Loucy (cell line): ENCODE results near the gene NDUFAF8.

Experiments
- H2AFZ ChIP-seq: fragments of 200-600 bp; sonication (generic); 2 replicates; pipeline ENCODE4 v1.6.0; 2016; ENCODE audit warnings: antibody characterized with exemption, mild to moderate bottlenecking, low read length, moderate library complexity
- H3F3A ChIP-seq: fragments of 200-600 bp; 2 replicates; pipeline ENCODE4 v1.6.0; 2016; ENCODE audit warnings: antibody characterized with exemption, low read depth, mild to moderate bottlenecking
- H3K27me3 ChIP-seq: fragments of 200-600 bp; sonication (generic); 2 replicates; pipeline ENCODE4 v1.6.1; 2014; ENCODE audit warnings: low read length, mild to moderate bottlenecking; ENCODE audit not compliant: insufficient read depth, poor library complexity, severe bottlenecking
- H3K36me3 ChIP-seq: fragments of 200-600 bp; sonication (generic); 2 replicates; pipeline ENCODE4 v1.6.1; 2016; ENCODE audit warnings: low read length; ENCODE audit not compliant: insufficient read depth
- H3K4me1 ChIP-seq: fragments of 200-600 bp; sonication (generic); 2 replicates; pipeline ENCODE4 v1.5.1; 2014; ENCODE audit warnings: low read length, mild to moderate bottlenecking; ENCODE audit not compliant: insufficient read depth, poor library complexity, severe bottlenecking
- H3K4me2 ChIP-seq: fragments of 200-600 bp; sonication (generic); 2 replicates; pipeline ENCODE4 v1.6.0; 2014; ENCODE audit warnings: antibody characterized with exemption, low read length, low read depth, mild to moderate bottlenecking; ENCODE audit not compliant: poor library complexity, severe bottlenecking
- H3K4me3 ChIP-seq: fragments of 200-600 bp; sonication (generic); 2 replicates; pipeline ENCODE4 v1.5.1; 2014; ENCODE audit warnings: low read length, mild to moderate bottlenecking, mixed read lengths; ENCODE audit not compliant: poor library complexity, severe bottlenecking
- H3K79me2 ChIP-seq: fragments of 200-600 bp; sonication (generic); 2 replicates; pipeline ENCODE4 v1.6.1; 2014; ENCODE audit warnings: low read length; ENCODE audit not compliant: insufficient read depth
- H3K9ac ChIP-seq: fragments of 200-600 bp; sonication (generic); 2 replicates; pipeline ENCODE4 v1.6.0; 2014; ENCODE audit warnings: mild to moderate bottlenecking, low read depth, low read length, moderate library complexity; ENCODE audit not compliant: poor library complexity, severe bottlenecking
- H3K9me2 ChIP-seq: fragments of 200-600 bp; sonication (generic); replicated peaks from 2 replicates; pipeline ENCODE4 v1.6.1; 2016; ENCODE audit warnings: low read depth, low read length, mixed read lengths
- H3K9me3 ChIP-seq: fragments of 200-600 bp; sonication (generic); 2 replicates; pipeline ENCODE4 v1.6.1; 2014; ENCODE audit warnings: mild to moderate bottlenecking, antibody characterized with exemption, low read length, low read depth; ENCODE audit not compliant: insufficient read depth
- H4K20me1 ChIP-seq: fragments of 200-600 bp; sonication (generic); 2 replicates; pipeline ENCODE4 v1.6.0; 2014; ENCODE audit warnings: antibody characterized with exemption, low read length, mild to moderate bottlenecking; ENCODE audit not compliant: insufficient read depth, poor library complexity, severe bottlenecking
- EZH2phosphoT487 ChIP-seq: fragments of 200-600 bp; IDR thresholded peaks from 2 replicates; pipeline ENCODE4 v1.6.1; 2018; ENCODE audit warnings: antibody characterized with exemption, mild to moderate bottlenecking, moderate library complexity, borderline replicate concordance
- TF ChIP-seq, protein P1 (sequence below): fragments of 200-600 bp; sonication (generic); conservative IDR thresholded peaks from 2 replicates; pipeline ENCODE4 v1.5.1; 2014; ENCODE audit warnings: mild to moderate bottlenecking, antibody characterized with exemption, low read length

Gene NDUFAF8

DNA sequence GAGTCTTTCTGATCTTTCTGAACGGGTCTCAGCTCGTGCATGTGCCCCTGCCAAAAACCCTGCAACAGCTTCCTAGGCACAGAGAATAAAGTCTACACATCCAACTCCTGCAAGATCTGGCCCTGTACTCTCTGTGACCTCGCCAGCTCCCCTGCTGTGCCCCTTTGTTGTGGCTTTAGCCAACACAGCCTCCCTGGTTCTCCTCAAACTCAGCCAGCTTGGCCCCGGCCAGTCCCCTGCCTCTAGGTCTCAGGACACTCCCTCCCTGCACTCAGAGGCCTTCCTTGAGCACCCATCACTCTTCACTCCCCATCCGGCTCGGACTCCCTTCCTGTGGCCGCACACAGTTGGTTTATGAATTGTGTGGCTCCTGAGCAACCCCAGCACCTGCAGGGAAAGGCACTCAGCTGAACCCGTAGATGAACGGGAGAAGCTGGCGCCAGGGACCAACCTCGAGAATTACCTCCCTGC is 17.7 kb upstream of the NDUFAF8 start:
- peak overlapping the region; percentile 85 for H3K9ac ChIP-seq

DNA sequence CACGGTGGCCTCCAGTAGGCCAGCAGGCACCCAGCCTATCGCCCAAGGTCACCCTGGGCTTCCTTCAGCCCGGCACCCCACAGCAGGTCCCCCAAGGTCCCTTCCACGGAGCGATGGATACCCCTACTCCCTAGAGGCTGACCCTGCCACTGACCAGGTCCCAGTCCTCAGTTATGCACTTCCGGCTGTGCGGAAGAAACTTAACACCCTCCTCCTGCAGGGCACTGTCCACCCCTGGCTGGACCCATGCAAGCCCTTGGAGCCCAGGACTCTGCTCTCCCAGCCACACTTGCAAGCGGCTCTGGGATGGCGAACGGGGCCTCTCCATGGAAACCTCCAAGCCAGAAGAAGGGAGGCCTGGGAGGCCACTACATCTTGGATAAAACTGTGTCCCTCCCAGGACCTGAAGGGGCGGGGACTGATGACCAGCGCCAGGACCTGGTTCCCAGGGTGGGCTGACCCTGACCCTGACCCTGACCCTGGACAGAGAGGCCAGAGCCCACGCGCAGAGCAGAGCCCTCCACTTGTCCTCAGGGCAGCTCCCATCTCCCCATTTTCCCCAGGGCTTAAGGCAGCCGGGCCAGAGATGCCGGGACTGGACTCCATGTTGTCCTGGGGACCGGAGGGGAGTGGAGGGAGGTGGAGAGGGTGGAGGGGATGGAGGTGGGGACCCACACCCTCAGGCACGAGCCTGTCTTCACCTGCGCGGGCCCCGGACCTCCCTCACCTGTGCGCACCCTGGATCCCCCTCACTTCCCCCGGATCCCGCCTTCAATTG is 17.1 kb upstream of the NDUFAF8 start:
- H3K9me2 ChIP-seq = no peaks in the 10 kb centered on the region
- peak overlapping the region; percentile 95 for H3K4me3 ChIP-seq
- TF ChIP-seq EZH2phosphoT487 = no peak
- TF ChIP-seq, protein P1, sequence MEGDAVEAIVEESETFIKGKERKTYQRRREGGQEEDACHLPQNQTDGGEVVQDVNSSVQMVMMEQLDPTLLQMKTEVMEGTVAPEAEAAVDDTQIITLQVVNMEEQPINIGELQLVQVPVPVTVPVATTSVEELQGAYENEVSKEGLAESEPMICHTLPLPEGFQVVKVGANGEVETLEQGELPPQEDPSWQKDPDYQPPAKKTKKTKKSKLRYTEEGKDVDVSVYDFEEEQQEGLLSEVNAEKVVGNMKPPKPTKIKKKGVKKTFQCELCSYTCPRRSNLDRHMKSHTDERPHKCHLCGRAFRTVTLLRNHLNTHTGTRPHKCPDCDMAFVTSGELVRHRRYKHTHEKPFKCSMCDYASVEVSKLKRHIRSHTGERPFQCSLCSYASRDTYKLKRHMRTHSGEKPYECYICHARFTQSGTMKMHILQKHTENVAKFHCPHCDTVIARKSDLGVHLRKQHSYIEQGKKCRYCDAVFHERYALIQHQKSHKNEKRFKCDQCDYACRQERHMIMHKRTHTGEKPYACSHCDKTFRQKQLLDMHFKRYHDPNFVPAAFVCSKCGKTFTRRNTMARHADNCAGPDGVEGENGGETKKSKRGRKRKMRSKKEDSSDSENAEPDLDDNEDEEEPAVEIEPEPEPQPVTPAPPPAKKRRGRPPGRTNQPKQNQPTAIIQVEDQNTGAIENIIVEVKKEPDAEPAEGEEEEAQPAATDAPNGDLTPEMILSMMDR = no peak
- peak overlapping the region; percentile 84; the same call in 1 of the 2 replicates for H2AFZ ChIP-seq
- H3K4me2 ChIP-seq = peak overlapping the region; percentile 94
- H3K9me3 ChIP-seq = no peaks in the 10 kb centered on the region
- H3K27me3 ChIP-seq = no peaks in the 10 kb centered on the region
- H3K4me1 ChIP-seq = peaks cover 15% of the 10 kb centered on the region
- H4K20me1 ChIP-seq = peaks cover 16% of the 10 kb centered on the region
- H3K79me2 ChIP-seq = peaks cover 27% of the 10 kb centered on the region
- no peaks in the 10 kb centered on the region for H3F3A ChIP-seq
- peak overlapping the region; percentile 85 for H3K9ac ChIP-seq
- 0 out of 2 replicates have a peak, but pooled peaks cover 4% of the 10 kb centered on the region for H3K36me3 ChIP-seq

More for the DNA sequence above, 17.7 kb upstream of the NDUFAF8 start:
- H3K9me2 ChIP-seq = no peaks in the 10 kb centered on the region
- peak overlapping the region; percentile 94 for H3K4me2 ChIP-seq
- H3K27me3 ChIP-seq = no peaks in the 10 kb centered on the region
- peaks cover 16% of the 10 kb centered on the region for H4K20me1 ChIP-seq
- H3K9me3 ChIP-seq = no peaks in the 10 kb centered on the region
- peak overlapping the region; percentile 95 for H3K4me3 ChIP-seq
- TF ChIP-seq EZH2phosphoT487 = no peak
- TF ChIP-seq, protein P1 = no peak
- H3K79me2 ChIP-seq = peaks cover 27% of the 10 kb centered on the region
- H3F3A ChIP-seq = no peaks in the 10 kb centered on the region
- H3K36me3 ChIP-seq = 0 out of 2 replicates have a peak, but pooled peaks cover 4% of the 10 kb centered on the region
- peaks cover 15% of the 10 kb centered on the region for H3K4me1 ChIP-seq
- no peak overlapping the region for H2AFZ ChIP-seq

DNA sequence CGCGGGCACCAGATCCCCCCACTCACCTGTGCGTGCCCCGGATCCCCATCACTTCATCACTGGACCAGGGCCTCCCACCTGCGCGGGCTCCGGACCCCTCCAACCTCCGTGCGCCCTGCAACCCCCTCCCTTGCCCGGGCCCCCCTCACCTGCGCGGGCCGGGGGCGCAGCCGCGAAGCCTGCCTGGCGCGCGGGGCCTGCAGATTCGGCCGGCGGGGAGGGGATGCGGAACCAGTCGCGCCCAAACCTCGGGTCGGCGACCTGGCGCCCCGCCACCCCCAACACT is 16.6 kb upstream of the NDUFAF8 start:
- Histone ChIP-seq H3K4me3 (peak overlapping the region; percentile 95), H4K20me1 (peaks cover 16% of the 10 kb centered on the region), H3K9ac (peak overlapping the region; percentile 85), H3F3A (no peaks in the 10 kb centered on the region), H3K4me2 (peak overlapping the region; percentile 94), H3K27me3 (no peaks in the 10 kb centered on the region), H3K9me2 (no peaks in the 10 kb centered on the region), H3K36me3 (0 out of 2 replicates have a peak, but pooled peaks cover 4% of the 10 kb centered on the region), H2AFZ (peak overlapping the region; percentile 84), H3K79me2 (peaks cover 27% of the 10 kb centered on the region), H3K4me1 (peaks cover 17% of the 10 kb centered on the region), H3K9me3 (no peaks in the 10 kb centered on the region)
- TF ChIP-seq, protein P1 = no peak
- TF ChIP-seq EZH2phosphoT487 = no peak
